Thoracic aorta (tissue), 2 donors: ENCODE measurements around the gene NEK10. TPM values are rescaled to one million over a fixed set of nuclear protein-coding genes. Genes with fewer than 3 reads are reported as not detected.

Experiments
- ATAC-seq: fragments of 150-250 bp; one replicate; pipeline ENCODE4 v1.8.0; 2017; ENCODE audit warnings: low read depth; ENCODE audit not compliant: insufficient number of reproducible peaks, low FRiP score
- DNase-seq: peaks from one replicate; pipeline ENCODE4 v3.0.0-alpha.2; 2020; ENCODE audit warnings: low spot score
- H3K27ac ChIP-seq, 2 donors: fragments of 200-600 bp; sonication (generic); 1 replicate in 1 of 2; 2 replicates in 1 of 2; pipeline ENCODE4 v1.5.1; 2016; ENCODE audit warnings: mild to moderate bottlenecking in 2 of 2, moderate library complexity in 2 of 2
- H3K27me3 ChIP-seq: fragments of 200-600 bp; sonication (generic); replicated peaks from 2 replicates; pipeline ENCODE4 v1.6.0; 2016; ENCODE audit warnings: mild to moderate bottlenecking; ENCODE audit not compliant: insufficient read depth
- H3K36me3 ChIP-seq: fragments of 200-600 bp; sonication (generic); one replicate; pipeline ENCODE4 v1.5.1; 2016
- H3K4me1 ChIP-seq, 2 donors: fragments of 200-600 bp; sonication (generic); 1 replicate in 1 of 2; 2 replicates in 1 of 2; pipeline versions ENCODE4 v1.5.1 to v1.6.0; 2016; ENCODE audit warnings: low read depth in 2 of 2, mild to moderate bottlenecking in 1 of 2; ENCODE audit not compliant: control insufficient read depth in 1 of 2
- H3K4me3 ChIP-seq: fragments of 200-600 bp; sonication (generic); 2 replicates; pipeline ENCODE4 v1.5.1; 2016; ENCODE audit warnings: mild to moderate bottlenecking
- H3K9me3 ChIP-seq: fragments of 200-600 bp; sonication (generic); 2 replicates; pipeline ENCODE4 v1.5.1; 2016
- total RNA-seq, 2 donors: library from RNA; depleted of rRNA; stranded (reverse); fragments of >200 nt; gene quantifications; one replicate each; pipeline versions ENCODE4 v1.1.0 to v1.2.3, GENCODE V29; 2016
- TF ChIP-seq, protein P1 (sequence below): fragments of 200-600 bp; sonication (generic); IDR thresholded peaks from one replicate; pipeline ENCODE4 v1.5.1; 2019; ENCODE audit warnings: antibody characterized with exemption

NEK10 gene
- total RNA-seq, 2 donors from 2014 or later, result 0.68 to 21.4 TPM

- Histone ChIP-seq H3K4me1 (peaks cover 3 to 19% of the 10 kb centered on the region in 2 donors), H3K9me3 (no peaks in the 10 kb centered on the region), H3K27me3 (no peaks in the 10 kb centered on the region), H3K27ac (no peak overlapping the region), H3K36me3 (no peaks in the 10 kb centered on the region), H3K4me3 (no peak overlapping the region)
- no peak for DNase-seq
- TF ChIP-seq, protein P1, sequence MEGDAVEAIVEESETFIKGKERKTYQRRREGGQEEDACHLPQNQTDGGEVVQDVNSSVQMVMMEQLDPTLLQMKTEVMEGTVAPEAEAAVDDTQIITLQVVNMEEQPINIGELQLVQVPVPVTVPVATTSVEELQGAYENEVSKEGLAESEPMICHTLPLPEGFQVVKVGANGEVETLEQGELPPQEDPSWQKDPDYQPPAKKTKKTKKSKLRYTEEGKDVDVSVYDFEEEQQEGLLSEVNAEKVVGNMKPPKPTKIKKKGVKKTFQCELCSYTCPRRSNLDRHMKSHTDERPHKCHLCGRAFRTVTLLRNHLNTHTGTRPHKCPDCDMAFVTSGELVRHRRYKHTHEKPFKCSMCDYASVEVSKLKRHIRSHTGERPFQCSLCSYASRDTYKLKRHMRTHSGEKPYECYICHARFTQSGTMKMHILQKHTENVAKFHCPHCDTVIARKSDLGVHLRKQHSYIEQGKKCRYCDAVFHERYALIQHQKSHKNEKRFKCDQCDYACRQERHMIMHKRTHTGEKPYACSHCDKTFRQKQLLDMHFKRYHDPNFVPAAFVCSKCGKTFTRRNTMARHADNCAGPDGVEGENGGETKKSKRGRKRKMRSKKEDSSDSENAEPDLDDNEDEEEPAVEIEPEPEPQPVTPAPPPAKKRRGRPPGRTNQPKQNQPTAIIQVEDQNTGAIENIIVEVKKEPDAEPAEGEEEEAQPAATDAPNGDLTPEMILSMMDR, result no peak
- no peak for ATAC-seq
These were observed 42.3 kb downstream of the NEK10 start for GRCh38 chr3:27326629-27327545.

DNA sequence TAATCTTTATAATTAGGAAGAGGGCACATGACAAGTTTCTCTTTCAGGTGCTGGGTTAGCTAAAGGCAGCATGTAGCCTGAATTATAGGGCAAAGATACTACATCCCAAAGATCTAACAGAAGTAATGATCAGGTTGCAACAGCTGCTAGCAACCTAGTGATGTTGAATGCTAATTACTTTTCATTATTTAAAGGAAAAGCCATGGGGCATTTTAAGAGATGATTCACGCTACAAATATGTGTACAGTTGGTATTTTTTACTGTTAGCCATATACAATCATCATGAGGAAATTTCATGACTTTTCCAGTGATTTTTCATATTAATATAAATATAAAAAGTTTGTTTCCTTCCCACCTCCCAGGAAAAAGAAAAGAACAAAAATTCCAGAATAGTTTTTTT lies 43.0 kb downstream of the NEK10 start:
- Histone ChIP-seq H3K9me3 (no peaks in the 10 kb centered on the region), H3K4me1 (peaks cover 3 to 19% of the 10 kb centered on the region in 2 donors), H3K4me3 (no peak overlapping the region), H3K27me3 (no peaks in the 10 kb centered on the region), H3K27ac (no peak overlapping the region), H3K36me3 (no peaks in the 10 kb centered on the region)
- TF ChIP-seq, protein P1, result no peak
- DNase-seq (no peak), ATAC-seq (no peak)

GRCh38 chr3:27325419-27325818 lies 43.8 kb downstream of the NEK10 start:
- H3K4me1 ChIP-seq, result peaks cover 3 to 19% of the 10 kb centered on the region in 2 donors
- no peaks in the 10 kb centered on the region for H3K36me3 ChIP-seq
- no peak overlapping the region for H3K27ac ChIP-seq
- no peak overlapping the region for H3K4me3 ChIP-seq
- H3K9me3 ChIP-seq, result no peaks in the 10 kb centered on the region
- DNase-seq (no peak), ATAC-seq (no peak)
- TF ChIP-seq, protein P1, result no peak
- H3K27me3 ChIP-seq, result no peaks in the 10 kb centered on the region

GRCh38 chr3:27324686-27325085 lies 44.5 kb downstream of the NEK10 start:
- DNase-seq (no peak), ATAC-seq (no peak)
- no peak overlapping the region for H3K27ac ChIP-seq
- TF ChIP-seq, protein P1, result no peak
- no peak overlapping the region for H3K4me3 ChIP-seq
- H3K36me3 ChIP-seq, result no peaks in the 10 kb centered on the region
- H3K9me3 ChIP-seq, result no peaks in the 10 kb centered on the region
- H3K27me3 ChIP-seq, result no peaks in the 10 kb centered on the region
- peaks cover 3 to 19% of the 10 kb centered on the region in 2 donors for H3K4me1 ChIP-seq

GRCh38 chr3:27323087-27323570 lies 46.1 kb downstream of the NEK10 start:
- Histone ChIP-seq H3K4me1 (peaks cover 3 to 19% of the 10 kb centered on the region in 2 donors), H3K27ac (no peak overlapping the region), H3K4me3 (no peak overlapping the region), H3K27me3 (no peaks in the 10 kb centered on the region), H3K36me3 (no peaks in the 10 kb centered on the region), H3K9me3 (no peaks in the 10 kb centered on the region)
- TF ChIP-seq, protein P1, result no peak
- no peak for DNase-seq
- ATAC-seq, result no peak
